Adrenal gland (tissue), 5 donors: ENCODE measurements around the gene TMEM150C.

ENCODE experiments used
- CTCF ChIP-seq, 6 experiments: fragments of 450-650 bp in 4 of 6; fragments of 200-600 bp in 2 of 6; sonication (generic) in 1 of 6; IDR thresholded peaks; 1 replicate in 5 of 6; 2 replicates in 1 of 6; pipeline versions ENCODE4 v1.5.1 to v1.8.0; 2016 to 2021; ENCODE audit warnings: antibody characterized with exemption in 6 of 6, mild to moderate bottlenecking in 2 of 6, moderate library complexity in 1 of 6
- POLR2A ChIP-seq, 2 donors: fragments of 450-650 bp; IDR thresholded peaks; one replicate each; pipeline ENCODE4 v1.6.1; 2017; ENCODE audit warnings: antibody characterized with exemption in 2 of 2, mild to moderate bottlenecking in 2 of 2, moderate library complexity in 1 of 2
- donor health status: DM: no; HTN: no; CAD: no.

- TF ChIP-seq CTCF (IDR thresholded peaks at IDR 0.05) (no peak), POLR2A (IDR thresholded peaks at IDR 0.05) (no peak)
These were observed 721 bp upstream of the TMEM150C start for GRCh38 chr4:82562564-82562854.
